Lower leg skin (tissue), 4 donors: ENCODE results near the gene SECISBP2. TPM values are rescaled to one million over a fixed set of nuclear protein-coding genes. Genes with fewer than 3 reads are reported as not detected.

ENCODE experiments used
- DNase-seq, 2 donors: peaks; one replicate each; pipeline ENCODE4 v3.0.0-alpha.2; 2019; ENCODE audit warnings: low spot score in 2 of 2
- H3K4me3 ChIP-seq: fragments of 200-600 bp; sonication (generic); 2 replicates; pipeline ENCODE4 v1.5.1; 2017; ENCODE audit warnings: mild to moderate bottlenecking, low read depth; ENCODE audit not compliant: poor library complexity, severe bottlenecking
- POLR2A ChIP-seq, 2 donors: fragments of 450-650 bp; IDR thresholded peaks; one replicate each; pipeline ENCODE4 v1.6.1; 2016 to 2017; ENCODE audit warnings: antibody characterized with exemption in 2 of 2, mild to moderate bottlenecking in 1 of 2, moderate library complexity in 1 of 2
- WGBS, 2 donors: methylation state at CpG; one replicate each; pipeline ENCODE4 v1.1.5; 2018; 5-methylcytosine and 5-hydroxymethylcytosine counted together
- intact Hi-C: fragments of 100-400 bp; cut with DNase I; formaldehyde crosslinking; loops from one replicate; pipeline ENCODE4 v1.15.0; 2023; ENCODE audit warnings: low total_unique reads
- total RNA-seq, 4 donors: library from RNA; depleted of rRNA; stranded (reverse); fragments of >200 nt; gene quantifications; one replicate each; pipeline ENCODE4 v1.1.0, GENCODE V29; 2016
- TF ChIP-seq, protein P1 (sequence below), 3 donors: fragments of 450-650 bp; IDR thresholded peaks; one replicate each; pipeline ENCODE4 v1.5.1; 2016; ENCODE audit warnings: antibody characterized with exemption in 3 of 3, mild to moderate bottlenecking in 3 of 3, moderate library complexity in 2 of 3

SECISBP2 gene
- total RNA-seq, 4 donors from 2014 or later = 38.3 to 67.3 (median 41.9) TPM

DNA sequence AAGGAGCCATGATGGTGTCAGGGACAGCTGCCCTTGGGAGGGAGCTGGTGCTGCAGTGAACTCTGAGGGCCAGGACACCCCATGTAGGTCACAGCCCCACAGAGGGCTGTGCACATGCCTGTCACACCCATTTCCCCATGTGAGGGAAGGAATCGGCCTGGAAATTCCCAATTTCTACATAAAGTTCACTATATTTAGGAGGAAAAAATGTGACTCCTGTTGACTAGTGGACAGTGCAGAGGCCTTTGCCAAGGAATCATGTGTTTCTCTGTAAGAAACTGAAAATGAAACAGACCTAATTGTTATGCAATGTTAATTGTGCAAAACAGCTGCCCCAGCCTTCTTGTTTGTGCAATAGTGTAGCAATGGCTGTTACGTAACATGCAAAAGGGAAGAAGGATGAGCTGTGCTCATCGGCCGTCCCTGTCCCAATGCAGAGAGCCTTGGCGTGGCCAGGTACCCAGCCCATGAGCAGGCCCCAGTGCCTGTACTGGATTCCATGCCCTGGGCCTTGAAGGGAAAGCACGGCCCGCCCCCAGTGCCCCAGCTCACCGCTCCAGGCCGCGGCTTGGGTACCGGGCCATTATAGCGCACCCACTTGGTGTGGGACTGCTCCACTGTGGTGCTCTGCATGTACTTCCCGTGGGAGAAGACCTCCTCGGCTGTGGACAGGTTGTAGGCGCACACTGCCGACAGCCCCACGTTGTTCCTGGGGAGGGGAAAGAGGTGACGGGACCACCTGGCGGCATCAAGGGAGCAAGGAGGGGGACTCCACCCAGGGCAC is 70.0 kb downstream of the SECISBP2 start:
- intact Hi-C loops = no loop called here
- DNase-seq = peak; percentile 83 to 92
- no peak overlapping the region for H3K4me3 ChIP-seq
- 71 to 73% methylated on average over 18 to 19 of the region's 19 CpGs for WGBS, 2 donors
- no peak for TF ChIP-seq POLR2A (IDR thresholded peaks at IDR 0.05)
- TF ChIP-seq, protein P1, sequence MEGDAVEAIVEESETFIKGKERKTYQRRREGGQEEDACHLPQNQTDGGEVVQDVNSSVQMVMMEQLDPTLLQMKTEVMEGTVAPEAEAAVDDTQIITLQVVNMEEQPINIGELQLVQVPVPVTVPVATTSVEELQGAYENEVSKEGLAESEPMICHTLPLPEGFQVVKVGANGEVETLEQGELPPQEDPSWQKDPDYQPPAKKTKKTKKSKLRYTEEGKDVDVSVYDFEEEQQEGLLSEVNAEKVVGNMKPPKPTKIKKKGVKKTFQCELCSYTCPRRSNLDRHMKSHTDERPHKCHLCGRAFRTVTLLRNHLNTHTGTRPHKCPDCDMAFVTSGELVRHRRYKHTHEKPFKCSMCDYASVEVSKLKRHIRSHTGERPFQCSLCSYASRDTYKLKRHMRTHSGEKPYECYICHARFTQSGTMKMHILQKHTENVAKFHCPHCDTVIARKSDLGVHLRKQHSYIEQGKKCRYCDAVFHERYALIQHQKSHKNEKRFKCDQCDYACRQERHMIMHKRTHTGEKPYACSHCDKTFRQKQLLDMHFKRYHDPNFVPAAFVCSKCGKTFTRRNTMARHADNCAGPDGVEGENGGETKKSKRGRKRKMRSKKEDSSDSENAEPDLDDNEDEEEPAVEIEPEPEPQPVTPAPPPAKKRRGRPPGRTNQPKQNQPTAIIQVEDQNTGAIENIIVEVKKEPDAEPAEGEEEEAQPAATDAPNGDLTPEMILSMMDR (IDR thresholded peaks at IDR 0.05) = no peak

DNA sequence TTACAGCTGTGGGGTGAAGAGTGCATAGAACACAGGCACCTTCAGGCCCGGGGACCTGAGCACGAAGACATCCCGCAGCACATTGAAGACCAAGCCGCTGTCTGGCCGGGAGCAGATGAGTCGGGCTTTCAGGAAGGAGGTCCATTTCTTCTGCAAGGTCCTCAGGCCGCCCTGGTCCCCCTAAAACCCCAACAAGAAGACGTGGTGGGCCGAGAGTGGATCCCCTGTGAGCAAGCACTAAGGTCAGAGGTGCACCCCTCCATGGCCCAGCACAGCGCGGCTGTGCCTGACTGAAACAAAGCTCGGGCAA is 70.5 kb downstream of the SECISBP2 start:
- TF ChIP-seq POLR2A (IDR thresholded peaks at IDR 0.05) = no peak
- TF ChIP-seq, protein P1 (IDR thresholded peaks at IDR 0.05) = no peak
- intact Hi-C loops = no loop called here
- WGBS, 2 donors = 96 to 97% methylated on average over 12 of the region's 12 CpGs
- no peak overlapping the region for H3K4me3 ChIP-seq
- DNase-seq = no peak

DNA sequence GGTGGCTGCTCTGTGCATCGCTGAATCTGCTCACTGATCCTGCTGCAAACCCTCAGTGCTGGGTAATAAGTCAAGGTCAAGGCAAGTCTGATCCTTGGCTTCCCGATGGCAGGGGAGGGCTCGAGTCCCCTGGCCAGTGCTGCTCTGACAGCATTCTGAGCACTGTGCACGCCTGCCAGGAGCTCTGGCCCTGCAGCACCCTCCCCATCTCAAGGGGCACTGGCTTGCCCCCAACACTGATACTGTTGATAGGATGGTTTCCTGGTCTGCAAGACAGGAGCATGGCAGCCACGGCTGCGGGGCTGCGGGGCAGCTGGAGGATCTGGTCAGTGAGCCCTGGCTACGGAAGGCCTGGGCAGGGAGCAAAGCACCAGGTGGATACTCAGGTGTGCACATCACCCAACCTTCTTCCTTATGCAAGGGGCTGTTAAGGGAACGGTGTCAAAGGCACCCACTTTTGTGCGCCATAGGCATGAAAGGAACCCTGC is 71.8 kb downstream of the SECISBP2 start:
- WGBS, 2 donors = 78 to 82% methylated on average over 9 to 10 of the region's 10 CpGs
- no peak for TF ChIP-seq POLR2A (IDR thresholded peaks at IDR 0.05)
- TF ChIP-seq, protein P1 (IDR thresholded peaks at IDR 0.05) = no peak
- H3K4me3 ChIP-seq = no peak overlapping the region
- DNase-seq = no peak
- intact Hi-C loops = no loop called here

- TF ChIP-seq POLR2A (IDR thresholded peaks at IDR 0.05) = no peak
- TF ChIP-seq, protein P1 (IDR thresholded peaks at IDR 0.05) = no peak
- 93 to 98% methylated on average over 5 of the region's 5 CpGs for whole genome bisulfite sequencing, 2 donors
- H3K4me3 ChIP-seq = no peak overlapping the region
- intact Hi-C loops = no loop called here
- DNase-seq = no peak
Measured at GRCh38 chr9:89390578-89391116, 72.3 kb downstream of the SECISBP2 start.

DNA sequence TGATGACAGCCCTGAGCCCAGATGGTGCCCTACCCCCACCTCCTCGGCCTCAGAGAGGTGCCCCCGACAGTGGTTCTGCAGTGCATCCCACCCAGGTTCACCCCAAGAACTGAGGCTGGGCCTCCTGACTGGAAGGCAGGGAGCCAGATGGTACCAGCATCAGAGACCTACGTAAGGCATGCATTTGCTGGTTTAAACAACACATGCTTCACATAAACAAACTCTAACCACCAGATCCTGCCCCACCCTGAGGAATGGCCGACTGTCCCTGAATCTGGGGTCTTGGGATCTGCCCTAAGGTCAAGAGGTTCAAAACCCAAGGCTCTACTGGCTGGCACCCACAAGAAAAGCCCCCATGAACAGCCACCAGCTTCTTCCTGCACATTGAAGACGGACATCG is 73.3 kb downstream of the SECISBP2 start:
- TF ChIP-seq, protein P1 (IDR thresholded peaks at IDR 0.05) = no peak
- no peak for TF ChIP-seq POLR2A (IDR thresholded peaks at IDR 0.05)
- intact Hi-C loops = no loop called here
- WGBS, 2 donors = 92 to 93% methylated on average over 6 of the region's 6 CpGs
- H3K4me3 ChIP-seq = no peak overlapping the region
- DNase-seq = no peak
